HFFc6 (cell line): ENCODE results near the gene MFGE8. TPM values are rescaled to one million over a fixed set of nuclear protein-coding genes. Genes with fewer than 3 reads are reported as not detected.
"Not testable (repeated sequence)": the region's sequence is repeated elsewhere in the genome, so short reads cannot be mapped to it uniquely, and the experiment has no call there.

Experiments used
- DNase-seq: peaks from one replicate; pipeline ENCODE4 v3.0.0-alpha.2; 2018
- H3K27ac Mint-ChIP-seq: 2 replicates; pipeline ENCODE4 v1.8.0; 2020; ENCODE audit warnings: mild to moderate bottlenecking, mixed read lengths
- H3K27me3 Mint-ChIP-seq: 2 replicates; pipeline ENCODE4 v1.8.0; 2021; ENCODE audit warnings: mild to moderate bottlenecking, moderate library complexity, mixed read lengths; ENCODE audit not compliant: insufficient read depth
- H3K36me3 Mint-ChIP-seq: 2 replicates; pipeline ENCODE4 v1.8.0; 2021; ENCODE audit warnings: low read depth, mixed read lengths
- H3K4me1 Mint-ChIP-seq: 2 replicates; pipeline ENCODE4 v1.8.0; 2020; ENCODE audit warnings: low read depth, mixed read lengths
- H3K4me3 Mint-ChIP-seq: 2 replicates; pipeline ENCODE4 v1.8.0; 2020; ENCODE audit warnings: mild to moderate bottlenecking, moderate library complexity, mixed read lengths
- H3K9me3 Mint-ChIP-seq: 2 replicates; pipeline ENCODE4 v1.8.0; 2020; ENCODE audit warnings: mild to moderate bottlenecking, mixed read lengths
- CTCF ChIP-seq: fragments of 200-600 bp; sonication (generic); IDR thresholded peaks from 2 replicates; pipeline ENCODE4 v1.5.0; 2021; ENCODE audit warnings: antibody characterized with exemption, mild to moderate bottlenecking
- total RNA-seq, 6 experiments: library from RNA; stranded (reverse); fragmentation: NEBNext Ultra II Directional; extraction: Animal tissue kit (Norgen Biotek cat#: 25700); gene quantifications; 2 replicates in 1 of 6; 3 replicates in 5 of 6; pipeline ENCODE4 v1.2.3, GENCODE V29; 2021

MFGE8 gene
- total RNA-seq, 6 experiments from 2014 or later: 769 to 963 (median 885) TPM

GRCh38 chr15:88950600-88951160, 37.5 kb upstream of the MFGE8 start:
- H3K4me1 Mint-ChIP-seq: peaks cover 10% of the 10 kb centered on the region; the same call in 1 of the 2 replicates
- H3K4me3 Mint-ChIP-seq: no peak overlapping the region
- no peaks in the 10 kb centered on the region for H3K9me3 Mint-ChIP-seq
- no peak for TF ChIP-seq CTCF
- peaks cover 4% of the 10 kb centered on the region for H3K36me3 Mint-ChIP-seq
- no peak for DNase-seq
- peaks cover 21% of the 10 kb centered on the region for H3K27me3 Mint-ChIP-seq
- no peak overlapping the region for H3K27ac Mint-ChIP-seq

- no peak overlapping the region for H3K27ac Mint-ChIP-seq
- no peak overlapping the region for H3K4me3 Mint-ChIP-seq
- H3K4me1 Mint-ChIP-seq: peaks cover 10% of the 10 kb centered on the region; the same call in 1 of the 2 replicates
- no peaks in the 10 kb centered on the region for H3K9me3 Mint-ChIP-seq
- no peak for TF ChIP-seq CTCF
- peaks cover 4% of the 10 kb centered on the region for H3K36me3 Mint-ChIP-seq
- DNase-seq: no peak
- peaks cover 21% of the 10 kb centered on the region for H3K27me3 Mint-ChIP-seq
Observed at GRCh38 chr15:88949734-88950400, 36.7 kb upstream of the MFGE8 start.

- Mint-ChIP-seq H3K4me3 (no peak overlapping the region), H3K9me3 (no peaks in the 10 kb centered on the region), H3K4me1 (peaks cover 21% of the 10 kb centered on the region), H3K36me3 (no peaks in the 10 kb centered on the region), H3K27ac (no peak overlapping the region), H3K27me3 (peaks cover 2% of the 10 kb centered on the region; the same call in 1 of the 2 replicates)
- DNase-seq: no peak
- no peak for TF ChIP-seq CTCF
Observed at GRCh38 chr15:88940110-88940675, 27.0 kb upstream of the MFGE8 start.

GRCh38 chr15:88939486-88939806, 26.3 kb upstream of the MFGE8 start:
- Mint-ChIP-seq H3K4me3 (no peak overlapping the region), H3K36me3 (no peaks in the 10 kb centered on the region; the same call in 1 of the 2 replicates), H3K27me3 (no peaks in the 10 kb centered on the region), H3K4me1 (peaks cover 21% of the 10 kb centered on the region), H3K9me3 (no peaks in the 10 kb centered on the region), H3K27ac (peak overlapping the region; percentile 3; the same call in 1 of the 2 replicates)
- TF ChIP-seq CTCF: no peak
- DNase-seq: no peak

- no peaks in the 10 kb centered on the region for H3K27me3 Mint-ChIP-seq
- peaks cover 3% of the 10 kb centered on the region; the same call in 1 of the 2 replicates for H3K9me3 Mint-ChIP-seq
- no peak for TF ChIP-seq CTCF
- DNase-seq: no peak
- H3K4me3 Mint-ChIP-seq: no peak overlapping the region
- H3K27ac Mint-ChIP-seq: peak overlapping the region; percentile 36
- H3K4me1 Mint-ChIP-seq: peaks cover 21% of the 10 kb centered on the region
- H3K36me3 Mint-ChIP-seq: no peaks in the 10 kb centered on the region; the same call in 1 of the 2 replicates
Observed at GRCh38 chr15:88938802-88939485, 25.8 kb upstream of the MFGE8 start.

- DNase-seq, H3K4me3 Mint-ChIP-seq, H3K27me3 Mint-ChIP-seq, H3K9me3 Mint-ChIP-seq, H3K36me3 Mint-ChIP-seq, H3K27ac Mint-ChIP-seq: not testable (repeated sequence)
- peaks cover 42% of the 10 kb centered on the region for H3K4me1 Mint-ChIP-seq
Observed at GRCh38 chr15:88934449-88934848, 21.3 kb upstream of the MFGE8 start.
